UCSD-AML1 (cell line): ENCODE data around the gene LRP11.

Experiments used
- DNase-seq: peaks from one replicate; lab custom pipeline; 2025; ENCODE audit not compliant: unreplicated experiment; lab: John Stamatoyannopoulos, UW

LRP11 gene

GRCh38 chr6:149809798-149810197 lies 54.4 kb downstream of the LRP11 start:
- no peak for DNase-seq

- no peak for DNase-seq
Measured at GRCh38 chr6:149806127-149806526, 58.0 kb downstream of the LRP11 start.

- no peak for DNase-seq
Measured at GRCh38 chr6:149783551-149783950, 80.6 kb downstream of the LRP11 start.

- DNase-seq: no peak
Measured at GRCh38 chr6:149782337-149782736, 81.8 kb downstream of the LRP11 start.

DNA sequence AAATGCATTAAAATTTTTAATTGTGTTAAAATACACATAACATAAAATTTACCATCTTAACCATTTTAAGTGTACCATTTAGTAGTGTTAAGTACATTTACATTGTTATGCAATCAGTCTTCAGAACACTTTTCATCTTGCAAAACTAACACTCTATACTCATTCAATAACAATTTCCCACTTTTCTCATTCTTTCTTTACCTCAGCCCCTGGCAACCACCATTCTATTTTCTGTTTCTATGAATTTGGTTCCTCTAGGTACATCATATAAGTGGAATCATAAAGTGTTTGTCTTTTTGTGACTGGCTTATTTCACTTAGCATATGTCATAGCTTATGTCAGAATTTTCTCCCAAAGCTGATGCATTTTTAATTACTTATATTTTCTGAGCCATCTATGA lies 82.4 kb downstream of the LRP11 start:
- DNase-seq: no peak

- DNase-seq: no peak
Measured at GRCh38 chr6:149779644-149779963, 84.6 kb downstream of the LRP11 start.

DNA sequence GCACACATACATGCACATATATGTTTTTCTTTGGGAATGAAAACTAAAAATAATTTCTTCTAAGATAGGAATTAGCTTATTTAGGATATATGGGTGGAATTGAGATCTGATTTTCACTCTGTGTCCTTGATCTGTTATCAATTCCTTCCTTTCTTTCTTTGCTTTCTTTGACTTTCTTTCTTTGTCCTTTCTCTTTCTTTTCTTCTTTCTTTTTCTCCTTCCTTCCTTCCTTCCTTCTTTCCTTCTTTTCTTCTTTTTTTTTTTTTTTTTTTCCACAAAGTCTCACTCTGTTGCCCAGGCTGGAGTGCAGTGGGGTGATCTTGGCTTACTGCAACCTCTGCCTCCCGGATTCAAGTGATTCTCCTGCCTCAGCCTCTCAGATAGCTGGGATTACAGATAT lies 86.5 kb downstream of the LRP11 start:
- no peak for DNase-seq

GRCh38 chr6:149771925-149772324 lies 92.2 kb downstream of the LRP11 start:
- DNase-seq: no peak

DNA sequence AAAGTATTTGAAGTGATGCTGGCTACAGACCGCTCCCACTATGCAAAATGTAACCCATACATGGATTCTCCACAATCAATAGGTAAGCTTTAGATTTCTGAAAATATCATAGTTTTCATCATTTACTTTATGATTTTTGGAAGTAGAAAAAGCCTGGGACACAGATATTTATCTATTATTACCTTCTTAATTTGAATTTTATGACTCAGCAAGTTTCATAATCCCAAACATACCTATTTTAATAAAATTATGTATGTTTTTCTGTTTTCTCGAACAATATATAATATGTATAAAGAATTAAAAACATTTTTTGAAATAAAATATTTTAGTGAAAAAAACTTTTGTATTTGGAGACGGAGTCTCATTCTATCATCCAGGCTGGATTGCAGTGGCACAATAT lies 93.0 kb downstream of the LRP11 start:
- DNase-seq: no peak

- no peak for DNase-seq
Measured at GRCh38 chr6:149769676-149770075, 94.5 kb downstream of the LRP11 start.
